Kidney epithelial cell (primary cell): ENCODE measurements around the gene NKTR. TPM values are rescaled to one million over a fixed set of nuclear protein-coding genes. Genes with fewer than 3 reads are reported as not detected.

Experiments used
- DNase-seq: peaks from one replicate; pipeline ENCODE4 v3.0.0-alpha.2; 2010; ENCODE audit warnings: low read depth
- H3K27me3 ChIP-seq: 2 replicates; pipeline ENCODE4 v1.6.0; 2011; ENCODE audit warnings: low read length; ENCODE audit not compliant: control insufficient read depth, insufficient read depth
- H3K36me3 ChIP-seq: 2 replicates; pipeline ENCODE4 v1.5.1; 2011; ENCODE audit warnings: low read length; ENCODE audit not compliant: control insufficient read depth, insufficient read depth
- H3K4me3 ChIP-seq: 2 replicates; pipeline ENCODE4 v1.5.1; 2011; ENCODE audit warnings: low read depth, mild to moderate bottlenecking, control low read depth, low read length
- total RNA-seq: library from RNA; depleted of rRNA; stranded (reverse); fragments of >200 nt; gene quantifications from 2 replicates; pipeline ENCODE4 v1.2.3, GENCODE V29; 2015
- TF ChIP-seq, protein P1 (sequence below): IDR thresholded peaks from 2 replicates; pipeline ENCODE4 v1.5.1; 2011; ENCODE audit warnings: mild to moderate bottlenecking, moderate library complexity, low read length, control low read depth, inconsistent platforms; ENCODE audit not compliant: insufficient read depth, poor library complexity, severe bottlenecking

The NKTR gene
- total RNA-seq, 1 donor from 2014 or later, result 29.8 TPM

DNA sequence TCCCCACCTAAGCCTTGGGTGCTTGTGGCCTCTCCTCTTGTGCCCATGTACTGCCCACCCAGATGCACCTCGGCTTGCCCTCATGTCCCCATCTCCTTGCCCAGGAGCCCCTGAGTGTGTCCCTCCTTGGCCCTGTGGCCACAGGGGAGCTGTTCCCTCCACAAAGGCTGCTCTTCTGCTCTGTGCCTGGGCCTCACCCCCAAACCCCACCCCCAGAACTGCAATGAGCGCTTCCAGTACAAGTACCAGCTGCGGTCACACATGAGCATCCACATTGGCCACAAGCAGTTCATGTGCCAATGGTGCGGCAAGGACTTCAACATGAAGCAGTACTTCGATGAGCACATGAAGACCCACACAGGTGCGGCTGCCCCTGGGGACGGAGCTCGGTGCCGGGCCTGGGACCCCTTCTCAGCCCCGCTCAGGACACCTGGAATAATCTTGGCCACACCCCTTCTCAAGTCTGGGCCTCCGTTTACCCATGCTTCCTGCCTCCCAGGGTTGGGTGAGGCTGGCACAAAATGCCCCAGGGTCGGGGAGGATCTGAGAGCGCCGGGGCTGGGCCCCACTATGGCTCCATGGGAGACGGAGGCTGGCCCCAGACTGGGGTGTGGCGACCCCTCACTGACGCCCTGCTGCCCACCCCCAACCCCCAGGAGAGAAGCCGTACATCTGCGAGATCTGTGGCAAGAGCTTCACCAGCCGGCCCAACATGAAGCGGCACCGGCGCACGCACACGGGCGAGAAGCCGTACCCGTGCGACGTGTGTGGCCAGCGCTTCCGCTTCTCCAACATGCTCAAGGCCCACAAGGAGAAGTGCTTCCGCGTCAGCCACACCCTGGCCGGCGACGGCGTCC is 63.3 kb downstream of the NKTR start:
- TF ChIP-seq, protein P1, sequence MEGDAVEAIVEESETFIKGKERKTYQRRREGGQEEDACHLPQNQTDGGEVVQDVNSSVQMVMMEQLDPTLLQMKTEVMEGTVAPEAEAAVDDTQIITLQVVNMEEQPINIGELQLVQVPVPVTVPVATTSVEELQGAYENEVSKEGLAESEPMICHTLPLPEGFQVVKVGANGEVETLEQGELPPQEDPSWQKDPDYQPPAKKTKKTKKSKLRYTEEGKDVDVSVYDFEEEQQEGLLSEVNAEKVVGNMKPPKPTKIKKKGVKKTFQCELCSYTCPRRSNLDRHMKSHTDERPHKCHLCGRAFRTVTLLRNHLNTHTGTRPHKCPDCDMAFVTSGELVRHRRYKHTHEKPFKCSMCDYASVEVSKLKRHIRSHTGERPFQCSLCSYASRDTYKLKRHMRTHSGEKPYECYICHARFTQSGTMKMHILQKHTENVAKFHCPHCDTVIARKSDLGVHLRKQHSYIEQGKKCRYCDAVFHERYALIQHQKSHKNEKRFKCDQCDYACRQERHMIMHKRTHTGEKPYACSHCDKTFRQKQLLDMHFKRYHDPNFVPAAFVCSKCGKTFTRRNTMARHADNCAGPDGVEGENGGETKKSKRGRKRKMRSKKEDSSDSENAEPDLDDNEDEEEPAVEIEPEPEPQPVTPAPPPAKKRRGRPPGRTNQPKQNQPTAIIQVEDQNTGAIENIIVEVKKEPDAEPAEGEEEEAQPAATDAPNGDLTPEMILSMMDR, result no peak
- Histone ChIP-seq H3K4me3 (no peak overlapping the region), H3K36me3 (no peaks in the 10 kb centered on the region), H3K27me3 (peaks cover 3% of the 10 kb centered on the region)
- DNase-seq, result no peak

DNA sequence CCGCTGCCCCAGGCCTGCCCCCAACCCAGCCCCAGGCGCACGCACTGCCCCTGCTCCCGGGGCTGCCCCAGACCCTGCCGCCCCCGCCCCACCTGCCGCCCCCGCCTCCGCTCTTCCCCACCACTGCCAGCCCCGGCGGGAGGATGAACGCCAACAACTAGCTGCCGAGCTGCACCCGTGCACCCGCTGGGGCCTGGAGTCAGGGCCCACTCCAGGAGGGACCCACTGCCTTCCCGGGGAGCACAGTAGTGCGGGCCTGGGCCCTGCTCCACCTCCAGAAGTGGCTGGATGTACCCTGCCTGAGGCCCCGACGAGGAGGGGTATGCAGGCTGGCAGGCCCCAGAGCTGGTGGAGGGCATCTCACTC is 63.9 kb downstream of the NKTR start:
- TF ChIP-seq, protein P1, result no peak
- H3K4me3 ChIP-seq, result no peak overlapping the region
- DNase-seq, result no peak
- H3K36me3 ChIP-seq, result no peaks in the 10 kb centered on the region
- H3K27me3 ChIP-seq, result peaks cover 3% of the 10 kb centered on the region

DNA sequence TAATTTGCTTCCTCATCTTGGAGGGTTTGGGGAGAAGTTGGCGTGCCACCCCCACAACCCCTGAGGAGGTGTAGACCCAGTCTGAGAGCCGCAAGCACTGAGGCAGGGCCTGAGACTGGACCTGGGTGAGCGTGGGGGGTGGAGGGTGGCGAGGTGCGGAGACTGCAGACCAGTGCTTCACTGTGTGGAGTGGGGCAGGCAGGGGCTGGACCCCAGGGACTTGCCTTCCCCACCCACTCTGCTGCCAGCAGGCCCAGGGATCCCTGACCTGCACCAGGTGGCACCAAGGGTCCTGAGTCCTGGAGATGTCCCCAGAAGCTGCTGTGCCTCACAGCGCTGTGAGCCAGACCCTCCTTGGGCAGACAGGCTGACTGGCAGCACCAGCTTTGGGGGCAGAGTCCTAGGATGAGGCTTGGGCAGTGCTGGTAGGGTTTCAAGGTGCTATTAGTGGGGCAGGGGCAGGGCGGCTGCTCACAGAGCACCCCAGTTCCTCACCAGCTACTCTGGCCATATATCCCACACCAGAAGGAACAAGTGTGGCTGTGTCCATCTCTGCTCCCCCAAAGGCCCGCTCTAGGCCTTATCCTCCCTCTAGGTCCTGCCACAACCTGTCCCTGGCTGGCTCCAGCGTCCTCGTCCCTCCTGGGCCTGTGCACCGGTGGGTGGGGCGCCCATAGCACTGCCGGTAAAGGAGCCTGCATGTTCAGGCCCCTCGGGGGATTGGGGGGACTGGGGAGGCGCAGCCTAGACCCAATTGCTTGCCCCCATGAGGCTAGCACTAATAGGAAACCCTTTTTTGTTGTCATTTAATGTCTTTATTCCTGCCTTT is 64.8 kb downstream of the NKTR start:
- H3K4me3 ChIP-seq, result no peak overlapping the region
- H3K27me3 ChIP-seq, result peaks cover 3% of the 10 kb centered on the region
- H3K36me3 ChIP-seq, result no peaks in the 10 kb centered on the region
- DNase-seq, result no peak
- TF ChIP-seq, protein P1, result no peak

DNA sequence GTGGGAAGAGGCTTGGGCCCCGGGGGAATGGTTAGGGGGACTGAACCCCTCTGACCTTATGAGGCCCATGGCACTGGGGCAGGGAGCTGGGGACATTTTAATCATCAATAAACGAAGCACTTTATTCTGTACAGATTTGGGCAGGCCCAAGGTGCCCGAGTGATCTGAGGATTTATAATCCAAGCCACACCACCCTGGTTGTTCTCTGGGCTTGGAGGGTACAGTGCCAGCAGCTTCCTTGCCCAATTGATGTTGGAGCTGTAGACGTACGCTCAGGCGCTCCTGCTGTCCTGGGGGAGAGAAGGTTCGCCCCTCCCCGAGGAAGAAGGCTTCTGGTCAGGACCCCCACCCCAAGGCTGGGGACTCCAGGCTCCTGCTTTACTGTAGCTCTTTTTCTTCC is 65.5 kb downstream of the NKTR start:
- H3K27me3 ChIP-seq, result peaks cover 3% of the 10 kb centered on the region
- TF ChIP-seq, protein P1, result no peak
- no peak overlapping the region for H3K4me3 ChIP-seq
- no peaks in the 10 kb centered on the region for H3K36me3 ChIP-seq
- DNase-seq, result no peak

DNA sequence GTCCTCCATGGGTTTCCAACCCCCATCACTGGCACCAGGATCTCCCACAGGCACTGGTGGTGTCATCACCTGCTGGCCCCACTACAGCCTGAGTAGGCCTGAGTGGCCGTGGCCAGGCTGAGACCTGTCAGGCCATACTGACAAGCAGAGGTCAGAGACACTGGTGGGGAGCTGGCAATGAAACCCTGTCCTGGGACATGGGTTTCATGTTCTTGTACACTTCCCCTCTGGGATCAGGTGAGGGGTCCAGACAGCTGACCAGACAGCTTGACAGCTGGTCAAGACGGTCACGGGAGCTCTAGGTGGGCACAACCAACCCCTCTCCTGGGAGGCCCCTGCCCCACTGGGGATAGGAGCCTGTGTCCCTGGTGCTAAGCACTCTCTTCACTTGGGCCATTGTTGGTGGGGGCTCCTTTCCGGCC is 66.1 kb downstream of the NKTR start:
- no peak overlapping the region for H3K4me3 ChIP-seq

More for the DNA sequence above, 66.1 kb downstream of the NKTR start:
- no peak for DNase-seq
- H3K36me3 ChIP-seq, result no peaks in the 10 kb centered on the region
- TF ChIP-seq, protein P1, result no peak
- H3K27me3 ChIP-seq, result peaks cover 3% of the 10 kb centered on the region
